ENCODE measurements around the gene ELAVL1.
"Not testable (repeated sequence)": the region's sequence is repeated elsewhere in the genome, so short reads cannot be mapped to it uniquely, and the experiment has no call there.

The ELAVL1 gene

GRCh38 chr19:7930765-7931164, 74.7 kb downstream of the ELAVL1 start:
- H3K4me1 ChIP-seq (ENCODE audit: control insufficient read depth, insufficient read depth, low read length): peaks cover 26% of the 10 kb centered on the region
- no peaks in the 10 kb centered on the region for H3K27me3 ChIP-seq (replicated peaks; ENCODE audit: control insufficient read depth, insufficient read depth, low read length)
- no peak for DNase-seq (ENCODE audit: low read depth)
- peaks cover 54% of the 10 kb centered on the region for H3K36me3 ChIP-seq (ENCODE audit: control insufficient read depth, insufficient read depth, low read length, severe bottlenecking)
- H3K4me3 ChIP-seq (ENCODE audit: low read length): no peak overlapping the region
- no peaks in the 10 kb centered on the region for H3K9me3 ChIP-seq (ENCODE audit: control insufficient read depth, low read length)
- no peak overlapping the region for H3K9ac ChIP-seq (ENCODE audit: low read length)

GRCh38 chr19:7930030-7930429, 75.4 kb downstream of the ELAVL1 start:
- H3K36me3 ChIP-seq (ENCODE audit: control insufficient read depth, insufficient read depth, low read length, severe bottlenecking): peaks cover 49% of the 10 kb centered on the region
- H3K4me1 ChIP-seq (ENCODE audit: control insufficient read depth, insufficient read depth, low read length): peaks cover 26% of the 10 kb centered on the region
- H3K9ac ChIP-seq (ENCODE audit: low read length); DNase-seq (ENCODE audit: low read depth); H3K27me3 ChIP-seq (replicated peaks; ENCODE audit: control insufficient read depth, insufficient read depth, low read length); H3K4me3 ChIP-seq (ENCODE audit: low read length); H3K9me3 ChIP-seq (ENCODE audit: control insufficient read depth, low read length): not testable (repeated sequence)

GRCh38 chr19:7928741-7929701, 76.4 kb downstream of the ELAVL1 start:
- Histone ChIP-seq H3K4me1 (ENCODE audit: control insufficient read depth, insufficient read depth, low read length) (peaks cover 26% of the 10 kb centered on the region), H3K4me3 (ENCODE audit: low read length) (peak overlapping the region; percentile 66), H3K9me3 (ENCODE audit: control insufficient read depth, low read length) (no peaks in the 10 kb centered on the region), H3K9ac (ENCODE audit: low read length) (peak overlapping the region; percentile 85), H3K36me3 (ENCODE audit: control insufficient read depth, insufficient read depth, low read length, severe bottlenecking) (peaks cover 39% of the 10 kb centered on the region), H3K27me3 (replicated peaks; ENCODE audit: control insufficient read depth, insufficient read depth, low read length) (no peaks in the 10 kb centered on the region)
- DNase-seq (ENCODE audit: low read depth): peak; percentile 83

GRCh38 chr19:7928334-7928706, 77.1 kb downstream of the ELAVL1 start:
- Histone ChIP-seq H3K9ac (ENCODE audit: low read length) (peak overlapping the region; percentile 85), H3K4me3 (ENCODE audit: low read length) (peak overlapping the region; percentile 66), H3K27me3 (replicated peaks; ENCODE audit: control insufficient read depth, insufficient read depth, low read length) (no peaks in the 10 kb centered on the region), H3K4me1 (ENCODE audit: control insufficient read depth, insufficient read depth, low read length) (peaks cover 26% of the 10 kb centered on the region), H3K36me3 (ENCODE audit: control insufficient read depth, insufficient read depth, low read length, severe bottlenecking) (peaks cover 33% of the 10 kb centered on the region), H3K9me3 (ENCODE audit: control insufficient read depth, low read length) (no peaks in the 10 kb centered on the region)
- DNase-seq (ENCODE audit: low read depth): no peak

GRCh38 chr19:7927605-7928333, 77.7 kb downstream of the ELAVL1 start:
- no peak for DNase-seq (ENCODE audit: low read depth)
- Histone ChIP-seq H3K27me3 (replicated peaks; ENCODE audit: control insufficient read depth, insufficient read depth, low read length) (no peaks in the 10 kb centered on the region), H3K4me1 (ENCODE audit: control insufficient read depth, insufficient read depth, low read length) (peaks cover 26% of the 10 kb centered on the region), H3K36me3 (ENCODE audit: control insufficient read depth, insufficient read depth, low read length, severe bottlenecking) (peaks cover 32% of the 10 kb centered on the region), H3K9ac (ENCODE audit: low read length) (peak overlapping the region; percentile 85), H3K4me3 (ENCODE audit: low read length) (peak overlapping the region; percentile 66), H3K9me3 (ENCODE audit: control insufficient read depth, low read length) (no peaks in the 10 kb centered on the region)

- H3K36me3 ChIP-seq (ENCODE audit: control insufficient read depth, insufficient read depth, low read length, severe bottlenecking): peaks cover 31% of the 10 kb centered on the region
- H3K9me3 ChIP-seq (ENCODE audit: control insufficient read depth, low read length): no peaks in the 10 kb centered on the region
- no peak for DNase-seq (ENCODE audit: low read depth)
- no peaks in the 10 kb centered on the region for H3K27me3 ChIP-seq (replicated peaks; ENCODE audit: control insufficient read depth, insufficient read depth, low read length)
- peak overlapping the region; percentile 78 for H3K4me3 ChIP-seq (ENCODE audit: low read length)
- H3K4me1 ChIP-seq (ENCODE audit: control insufficient read depth, insufficient read depth, low read length): peaks cover 29% of the 10 kb centered on the region
- peak overlapping the region; percentile 83 for H3K9ac ChIP-seq (ENCODE audit: low read length)
These were observed 78.5 kb downstream of the ELAVL1 start for GRCh38 chr19:7926727-7927604.

GRCh38 chr19:7926021-7926726, 79.3 kb downstream of the ELAVL1 start, which contains the start of gene CTXN1:
CTXN1 (minus strand) TSS chr19:7926135; CDS start chr19:7925538, 597 bp downstream.
- H3K4me1 ChIP-seq (ENCODE audit: control insufficient read depth, insufficient read depth, low read length): peaks cover 36% of the 10 kb centered on the region
- no peaks in the 10 kb centered on the region for H3K27me3 ChIP-seq (replicated peaks; ENCODE audit: control insufficient read depth, insufficient read depth, low read length)
- no peaks in the 10 kb centered on the region for H3K9me3 ChIP-seq (ENCODE audit: control insufficient read depth, low read length)
- peak within 1 kb of the TSS; percentile 78 for H3K4me3 ChIP-seq (ENCODE audit: low read length)
- peak; percentile 81 for DNase-seq (ENCODE audit: low read depth)
- H3K36me3 ChIP-seq (ENCODE audit: control insufficient read depth, insufficient read depth, low read length, severe bottlenecking): peaks cover 23% of the 10 kb centered on the region
- peak within 1 kb of the TSS; percentile 83 for H3K9ac ChIP-seq (ENCODE audit: low read length)

GRCh38 chr19:7925171-7925851, 80.1 kb downstream of the ELAVL1 start:
- Histone ChIP-seq H3K36me3 (ENCODE audit: control insufficient read depth, insufficient read depth, low read length, severe bottlenecking) (peaks cover 14% of the 10 kb centered on the region), H3K4me1 (ENCODE audit: control insufficient read depth, insufficient read depth, low read length) (peaks cover 36% of the 10 kb centered on the region), H3K4me3 (ENCODE audit: low read length) (peak overlapping the region; percentile 56), H3K9ac (ENCODE audit: low read length) (no peak overlapping the region), H3K9me3 (ENCODE audit: control insufficient read depth, low read length) (no peaks in the 10 kb centered on the region), H3K27me3 (replicated peaks; ENCODE audit: control insufficient read depth, insufficient read depth, low read length) (no peaks in the 10 kb centered on the region)
- peak; percentile 89 for DNase-seq (ENCODE audit: low read depth)

- no peaks in the 10 kb centered on the region for H3K9me3 ChIP-seq (ENCODE audit: control insufficient read depth, low read length)
- peaks cover 38% of the 10 kb centered on the region for H3K4me1 ChIP-seq (ENCODE audit: control insufficient read depth, insufficient read depth, low read length)
- DNase-seq (ENCODE audit: low read depth): no peak
- peaks cover 12% of the 10 kb centered on the region for H3K36me3 ChIP-seq (ENCODE audit: control insufficient read depth, insufficient read depth, low read length, severe bottlenecking)
- H3K9ac ChIP-seq (ENCODE audit: low read length): no peak overlapping the region
- no peak overlapping the region for H3K4me3 ChIP-seq (ENCODE audit: low read length)
- no peaks in the 10 kb centered on the region for H3K27me3 ChIP-seq (replicated peaks; ENCODE audit: control insufficient read depth, insufficient read depth, low read length)
These were observed 80.7 kb downstream of the ELAVL1 start for GRCh38 chr19:7924651-7925170.

GRCh38 chr19:7924241-7924640, 81.2 kb downstream of the ELAVL1 start:
- H3K9ac ChIP-seq (ENCODE audit: low read length): no peak overlapping the region
- no peak overlapping the region for H3K4me3 ChIP-seq (ENCODE audit: low read length)
- H3K9me3 ChIP-seq (ENCODE audit: control insufficient read depth, low read length): no peaks in the 10 kb centered on the region
- H3K4me1 ChIP-seq (ENCODE audit: control insufficient read depth, insufficient read depth, low read length): peaks cover 36% of the 10 kb centered on the region
- no peak for DNase-seq (ENCODE audit: low read depth)
- H3K36me3 ChIP-seq (ENCODE audit: control insufficient read depth, insufficient read depth, low read length, severe bottlenecking): peaks cover 12% of the 10 kb centered on the region
- H3K27me3 ChIP-seq (replicated peaks; ENCODE audit: control insufficient read depth, insufficient read depth, low read length): no peaks in the 10 kb centered on the region

Measured in adipocyte (in vitro differentiated cells).